Measurements from ENCODE around the gene SHISA2.
"Not testable (repeated sequence)": the region's sequence is repeated elsewhere in the genome, so short reads cannot be mapped to it uniquely, and the experiment has no call there.

The SHISA2 gene

GRCh38 chr13:26072335-26072734 lies 20.5 kb upstream of the SHISA2 start:
- CTCF ChIA-PET, result interaction anchor here (1.3 to 1.8 kb wide), 3 partner anchors 10 to 498 kb away, joined by 3 to 9 read pairs (median 5); no protein-coding TSS in a partner anchor
- POLR2A ChIA-PET, result not testable (repeated sequence)

GRCh38 chr13:26071691-26072090 lies 19.9 kb upstream of the SHISA2 start:
- ChIA-PET POLR2A (no interaction called here), CTCF (interaction anchor here (0.8 to 1.8 kb wide), 4 partner anchors 9 to 499 kb away, joined by 3 to 9 read pairs (median 5); no protein-coding TSS in a partner anchor)
- no peak overlapping the region for H3K4me3 ChIP-seq (ENCODE audit: low read depth, low read length)

More at GRCh38 chr13:26072335-26072734, 20.5 kb upstream of the SHISA2 start:
- not testable (repeated sequence) for H3K9me3 ChIP-seq (ENCODE audit: control insufficient read depth, insufficient read depth, low read depth, low read length); H3K36me3 ChIP-seq (ENCODE audit: control insufficient read depth in 2 of 2, insufficient read depth in 1 of 2, low read length in 2 of 2); H3K27ac ChIP-seq (ENCODE audit: extremely low read depth, low read depth, low read length); H3K4me3 ChIP-seq (ENCODE audit: low read depth, low read length); H3K4me1 ChIP-seq (ENCODE audit: control insufficient read depth, insufficient read depth, low read length)
- TF ChIP-seq ZNF654 (tag by site-specific recombination; IDR thresholded peaks at IDR 0.05; ENCODE audit: low read depth), result peak; percentile 46

DNA sequence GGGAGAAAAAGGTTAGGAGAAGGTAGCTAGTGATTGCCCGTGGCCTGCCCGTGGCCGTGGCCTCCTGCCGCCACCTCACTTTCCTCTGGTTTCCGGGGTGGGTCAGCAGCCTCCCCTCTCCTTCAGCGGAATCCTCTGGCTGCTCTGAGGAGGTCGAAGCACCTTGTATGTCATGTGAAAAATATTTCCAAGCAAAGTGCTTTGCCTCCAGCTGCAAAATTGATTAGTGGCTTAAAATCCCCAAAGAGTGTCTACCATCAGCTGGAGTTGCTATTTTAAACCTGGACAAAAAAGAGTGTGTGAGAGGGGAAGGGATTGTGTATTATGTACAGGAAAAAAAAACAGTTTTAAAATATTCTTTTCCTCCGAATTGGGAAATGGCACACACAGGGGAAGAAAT lies 17.8 kb upstream of the SHISA2 start:
- H3K4me3 ChIP-seq (ENCODE audit: low read depth, low read length); H3K27ac ChIP-seq (ENCODE audit: extremely low read depth, low read depth, low read length); H3K36me3 ChIP-seq (ENCODE audit: control insufficient read depth in 2 of 2, insufficient read depth in 1 of 2, low read length in 2 of 2); H3K9me3 ChIP-seq (ENCODE audit: control insufficient read depth, insufficient read depth, low read depth, low read length); H3K4me1 ChIP-seq (ENCODE audit: control insufficient read depth, insufficient read depth, low read length); POLR2A ChIA-PET: not testable (repeated sequence)
- CTCF ChIA-PET, result interaction anchor here (0.6 to 1.1 kb wide), 2 partner anchors 240 to 495 kb away, joined by 6 to 11 read pairs; no protein-coding TSS in a partner anchor

More at GRCh38 chr13:26071691-26072090, 19.9 kb upstream of the SHISA2 start:
- H3K9me3 ChIP-seq (ENCODE audit: control insufficient read depth, insufficient read depth, low read depth, low read length), result no peaks in the 10 kb centered on the region
- TF ChIP-seq ZNF202 (tag by site-specific recombination; IDR thresholded peaks at IDR 0.05; ENCODE audit: borderline replicate concordance), result no peak
- TF ChIP-seq SETDB1 (IDR thresholded peaks at IDR 0.05; ENCODE audit: insufficient read length, low read length), result no peak
- no peak for TF ChIP-seq SCRT1 (tag by site-specific recombination; IDR thresholded peaks at IDR 0.05; ENCODE audit: borderline replicate concordance)
- no peak for TF ChIP-seq ZNF549 (tag by site-specific recombination; IDR thresholded peaks at IDR 0.05)
- no peak for TF ChIP-seq ZNF610 (tag by site-specific recombination; IDR thresholded peaks at IDR 0.05; ENCODE audit: borderline replicate concordance)
- no peak for TF ChIP-seq KLF1 (tag by site-specific recombination; IDR thresholded peaks at IDR 0.05)
- TF ChIP-seq ZNF624 (tag by site-specific recombination; IDR thresholded peaks at IDR 0.05), result no peak
- TF ChIP-seq, protein P1, sequence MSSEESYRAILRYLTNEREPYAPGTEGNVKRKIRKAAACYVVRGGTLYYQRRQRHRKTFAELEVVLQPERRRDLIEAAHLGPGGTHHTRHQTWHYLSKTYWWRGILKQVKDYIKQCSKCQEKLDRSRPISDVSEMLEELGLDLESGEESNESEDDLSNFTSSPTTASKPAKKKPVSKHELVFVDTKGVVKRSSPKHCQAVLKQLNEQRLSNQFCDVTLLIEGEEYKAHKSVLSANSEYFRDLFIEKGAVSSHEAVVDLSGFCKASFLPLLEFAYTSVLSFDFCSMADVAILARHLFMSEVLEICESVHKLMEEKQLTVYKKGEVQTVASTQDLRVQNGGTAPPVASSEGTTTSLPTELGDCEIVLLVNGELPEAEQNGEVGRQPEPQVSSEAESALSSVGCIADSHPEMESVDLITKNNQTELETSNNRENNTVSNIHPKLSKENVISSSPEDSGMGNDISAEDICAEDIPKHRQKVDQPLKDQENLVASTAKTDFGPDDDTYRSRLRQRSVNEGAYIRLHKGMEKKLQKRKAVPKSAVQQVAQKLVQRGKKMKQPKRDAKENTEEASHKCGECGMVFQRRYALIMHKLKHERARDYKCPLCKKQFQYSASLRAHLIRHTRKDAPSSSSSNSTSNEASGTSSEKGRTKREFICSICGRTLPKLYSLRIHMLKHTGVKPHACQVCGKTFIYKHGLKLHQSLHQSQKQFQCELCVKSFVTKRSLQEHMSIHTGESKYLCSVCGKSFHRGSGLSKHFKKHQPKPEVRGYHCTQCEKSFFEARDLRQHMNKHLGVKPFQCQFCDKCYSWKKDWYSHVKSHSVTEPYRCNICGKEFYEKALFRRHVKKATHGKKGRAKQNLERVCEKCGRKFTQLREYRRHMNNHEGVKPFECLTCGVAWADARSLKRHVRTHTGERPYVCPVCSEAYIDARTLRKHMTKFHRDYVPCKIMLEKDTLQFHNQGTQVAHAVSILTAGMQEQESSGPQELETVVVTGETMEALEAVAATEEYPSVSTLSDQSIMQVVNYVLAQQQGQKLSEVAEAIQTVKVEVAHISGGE (tag by site-specific recombination; conservative IDR thresholded peaks at IDR 0.05; ENCODE audit: low read depth), result no peak
- TF ChIP-seq TCF7L2 (IDR thresholded peaks at IDR 0.05; ENCODE audit: borderline replicate concordance, low read depth, low read length), result no peak
- TF ChIP-seq FEZF1 (tag by site-specific recombination; IDR thresholded peaks at IDR 0.05), result no peak
- H3K27ac ChIP-seq (ENCODE audit: extremely low read depth, low read depth, low read length), result no peak overlapping the region
- H3K4me1 ChIP-seq (ENCODE audit: control insufficient read depth, insufficient read depth, low read length), result no peaks in the 10 kb centered on the region
- H3K36me3 ChIP-seq (ENCODE audit: control insufficient read depth in 2 of 2, insufficient read depth in 1 of 2, low read length in 2 of 2), result no peaks in the 10 kb centered on the region

DNA sequence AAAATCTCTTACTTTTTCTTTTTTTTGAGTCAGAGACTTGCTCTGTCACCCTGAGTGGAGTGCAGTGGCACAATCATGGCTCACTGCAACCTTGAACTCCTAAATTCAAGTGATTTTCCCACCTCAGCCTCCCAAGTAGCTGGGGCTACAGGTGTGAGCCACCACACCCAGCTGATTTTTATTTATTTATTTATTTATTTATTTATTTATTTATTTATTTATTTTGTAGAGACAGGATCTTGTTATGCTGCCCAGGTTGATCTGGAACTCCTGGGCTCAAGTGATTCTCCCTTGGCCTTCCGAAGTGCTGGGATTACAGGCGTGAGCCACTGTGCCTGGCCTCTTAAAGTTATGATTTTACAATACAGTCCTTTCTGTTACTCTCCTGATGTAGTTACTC lies 16.6 kb upstream of the SHISA2 start:
- H3K27ac ChIP-seq (ENCODE audit: extremely low read depth, low read depth, low read length); H3K36me3 ChIP-seq (ENCODE audit: control insufficient read depth in 2 of 2, insufficient read depth in 1 of 2, low read length in 2 of 2); H3K4me1 ChIP-seq (ENCODE audit: control insufficient read depth, insufficient read depth, low read length); H3K4me3 ChIP-seq (ENCODE audit: low read depth, low read length); POLR2A ChIA-PET; H3K9me3 ChIP-seq (ENCODE audit: control insufficient read depth, insufficient read depth, low read depth, low read length): not testable (repeated sequence)
- CTCF ChIA-PET, result interaction anchor here (1.7 kb wide), 1 partner anchor 494 kb away, joined by 8 read pairs; no protein-coding TSS in a partner anchor
- TF ChIP-seq ZNF426 (tag by site-specific recombination; IDR thresholded peaks at IDR 0.05), result peak; percentile 66
- TF ChIP-seq ZNF654 (tag by site-specific recombination; IDR thresholded peaks at IDR 0.05; ENCODE audit: low read depth), result peak; percentile 18; the same call in 1 of the 2 replicates
- TF ChIP-seq ZNF510 (tag by site-specific recombination; IDR thresholded peaks at IDR 0.05; ENCODE audit: insufficient replicate concordance), result peak; percentile 45
- TF ChIP-seq, protein P1 (tag by site-specific recombination; conservative IDR thresholded peaks at IDR 0.05; ENCODE audit: low read depth), result peak; percentile 58; the same call in 1 of the 2 replicates
- peak; percentile 51 for TF ChIP-seq ZNF623 (tag by site-specific recombination; IDR thresholded peaks at IDR 0.05)
- TF ChIP-seq ZNF138 (tag by site-specific recombination; IDR thresholded peaks at IDR 0.05; ENCODE audit: borderline replicate concordance), result 0 out of 2 replicates have a peak, but pooled peaks have one; percentile 19
- peak; percentile 83; the same call in 1 of the 2 replicates for TF ChIP-seq ZNF394 (tag by site-specific recombination; IDR thresholded peaks at IDR 0.05; ENCODE audit: borderline replicate concordance)
- peak; percentile 38; the same call in 1 of the 2 replicates for TF ChIP-seq ZNF664 (tag by site-specific recombination; IDR thresholded peaks at IDR 0.05)

Data from HEK293 (cell line).